ENCODE results near the gene NF1.
A peak's percentile ranks its signal among the peaks of the same experiment; 100 is the strongest.
"Not testable (repeated sequence)": the region's sequence is repeated elsewhere in the genome, so short reads cannot be mapped to it uniquely, and the experiment has no call there.

The NF1 gene

DNA sequence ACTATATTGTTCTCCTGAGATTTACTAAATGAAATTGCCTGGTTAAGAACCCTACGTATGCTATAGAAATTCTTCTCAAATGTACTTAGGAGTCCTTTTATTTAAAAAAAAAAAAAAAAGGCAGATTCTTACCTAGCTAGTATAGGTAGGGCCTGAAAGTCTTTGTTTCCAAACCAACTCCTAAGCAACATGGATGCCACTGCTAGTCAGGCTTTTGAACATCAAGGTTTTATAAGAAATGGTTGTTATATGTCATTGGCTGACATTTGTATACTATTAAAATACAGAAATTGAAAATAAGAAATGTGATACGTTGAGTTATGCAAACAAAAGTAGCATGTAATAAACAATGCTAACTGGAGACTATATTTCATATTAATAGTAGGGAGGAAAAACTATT is 225.5 kb downstream of the NF1 start:
- H3K27ac ChIP-seq (ENCODE audit: low read length) = peak overlapping the region; percentile 77
- peaks cover 0 to 8% of the 10 kb centered on the region in 2 donors for H3K36me3 ChIP-seq (ENCODE audit: control insufficient read depth in 1 of 2, insufficient read depth in 2 of 2, low read length in 2 of 2)
- H3K9me3 ChIP-seq (ENCODE audit: control insufficient read depth in 1 of 2, low read length in 2 of 2) = no peaks in the 10 kb centered on the region
- H3K27me3 ChIP-seq (ENCODE audit: low read depth, low read length) = no peaks in the 10 kb centered on the region
- no peaks in the 10 kb centered on the region for H3K4me1 ChIP-seq (ENCODE audit: control insufficient read depth in 1 of 2, insufficient read depth in 2 of 2, low read length in 2 of 2)
- H3K4me3 ChIP-seq (ENCODE audit: low read depth in 1 of 2, low read length in 2 of 2) = peak overlapping the region in 1 of 2 donors; percentile 38

- peak overlapping the region; percentile 12 to 38 for H3K4me3 ChIP-seq (ENCODE audit: low read depth in 1 of 2, low read length in 2 of 2)
- peak overlapping the region; percentile 77 for H3K27ac ChIP-seq (ENCODE audit: low read length)
Observed at GRCh38 chr17:31320791-31321190, 226.0 kb downstream of the NF1 start.

GRCh38 chr17:31321481-31321880 is 226.7 kb downstream of the NF1 start, which contains the start of gene EVI2A:
Gene EVI2A (minus strand): TSS chr17:31321622. CDS start chr17:31319013, 2,609 bp downstream.
- Histone ChIP-seq H3K4me1 (ENCODE audit: control insufficient read depth in 1 of 2, insufficient read depth in 2 of 2, low read length in 2 of 2) (no peaks in the 10 kb centered on the region), H3K4me3 (ENCODE audit: low read depth in 1 of 2, low read length in 2 of 2) (peak within 1 kb of the TSS; percentile 12 to 38), H3K36me3 (ENCODE audit: control insufficient read depth in 1 of 2, insufficient read depth in 2 of 2, low read length in 2 of 2) (peaks cover 6 to 16% of the 10 kb centered on the region in 2 donors), H3K27me3 (ENCODE audit: low read depth, low read length) (no peaks in the 10 kb centered on the region), H3K27ac (ENCODE audit: low read length) (peak within 1 kb of the TSS; percentile 77), H3K9me3 (ENCODE audit: control insufficient read depth in 1 of 2, low read length in 2 of 2) (no peaks in the 10 kb centered on the region)

More at GRCh38 chr17:31320791-31321190, 226.0 kb downstream of the NF1 start:
- no peaks in the 10 kb centered on the region for H3K4me1 ChIP-seq (ENCODE audit: control insufficient read depth in 1 of 2, insufficient read depth in 2 of 2, low read length in 2 of 2)
- H3K9me3 ChIP-seq (ENCODE audit: control insufficient read depth in 1 of 2, low read length in 2 of 2) = no peaks in the 10 kb centered on the region
- H3K27me3 ChIP-seq (ENCODE audit: low read depth, low read length) = no peaks in the 10 kb centered on the region
- H3K36me3 ChIP-seq (ENCODE audit: control insufficient read depth in 1 of 2, insufficient read depth in 2 of 2, low read length in 2 of 2) = peaks cover 2 to 9% of the 10 kb centered on the region in 2 donors

GRCh38 chr17:31321966-31322365 is 227.2 kb downstream of the NF1 start:
- peaks cover 6 to 19% of the 10 kb centered on the region in 2 donors for H3K36me3 ChIP-seq (ENCODE audit: control insufficient read depth in 1 of 2, insufficient read depth in 2 of 2, low read length in 2 of 2)
- H3K27me3 ChIP-seq (ENCODE audit: low read depth, low read length) = no peaks in the 10 kb centered on the region
- no peaks in the 10 kb centered on the region for H3K9me3 ChIP-seq (ENCODE audit: control insufficient read depth in 1 of 2, low read length in 2 of 2)
- H3K4me3 ChIP-seq (ENCODE audit: low read depth in 1 of 2, low read length in 2 of 2) = no peak overlapping the region
- H3K4me1 ChIP-seq (ENCODE audit: control insufficient read depth in 1 of 2, insufficient read depth in 2 of 2, low read length in 2 of 2) = no peaks in the 10 kb centered on the region
- H3K27ac ChIP-seq (ENCODE audit: low read length) = no peak overlapping the region

DNA sequence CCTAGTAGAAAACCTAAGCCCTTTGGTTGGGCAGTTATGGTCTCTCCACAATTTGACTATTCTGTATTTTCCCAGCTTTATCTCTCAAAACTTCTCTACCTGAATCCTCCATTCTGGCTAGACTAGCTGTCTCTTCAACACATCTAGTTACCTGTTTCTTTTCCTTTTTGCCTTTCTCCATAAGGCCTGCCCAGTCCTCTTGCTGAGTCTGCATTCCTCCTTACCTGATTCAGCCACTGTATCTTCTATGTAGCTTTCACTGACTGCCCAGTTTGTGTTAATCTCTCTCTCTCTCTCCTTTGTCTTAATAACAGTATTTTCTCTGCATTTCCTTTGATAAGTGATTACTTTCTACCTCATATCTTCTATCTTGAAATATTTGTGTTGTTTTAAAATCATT is 228.8 kb downstream of the NF1 start:
- no peaks in the 10 kb centered on the region for H3K4me1 ChIP-seq (ENCODE audit: control insufficient read depth in 1 of 2, insufficient read depth in 2 of 2, low read length in 2 of 2)
- no peak overlapping the region for H3K4me3 ChIP-seq (ENCODE audit: low read depth in 1 of 2, low read length in 2 of 2)
- H3K9me3 ChIP-seq (ENCODE audit: control insufficient read depth in 1 of 2, low read length in 2 of 2) = no peaks in the 10 kb centered on the region
- no peaks in the 10 kb centered on the region for H3K27me3 ChIP-seq (ENCODE audit: low read depth, low read length)
- H3K27ac ChIP-seq (ENCODE audit: low read length) = no peak overlapping the region
- H3K36me3 ChIP-seq (ENCODE audit: control insufficient read depth in 1 of 2, insufficient read depth in 2 of 2, low read length in 2 of 2) = peaks cover 6 to 32% of the 10 kb centered on the region in 2 donors

- Histone ChIP-seq H3K27me3 (ENCODE audit: low read depth, low read length) (no peaks in the 10 kb centered on the region), H3K36me3 (ENCODE audit: control insufficient read depth in 1 of 2, insufficient read depth in 2 of 2, low read length in 2 of 2) (peaks cover 6 to 32% of the 10 kb centered on the region in 2 donors), H3K4me1 (ENCODE audit: control insufficient read depth in 1 of 2, insufficient read depth in 2 of 2, low read length in 2 of 2) (no peaks in the 10 kb centered on the region), H3K27ac (ENCODE audit: low read length) (no peak overlapping the region), H3K4me3 (ENCODE audit: low read depth in 1 of 2, low read length in 2 of 2) (no peak overlapping the region), H3K9me3 (ENCODE audit: control insufficient read depth in 1 of 2, low read length in 2 of 2) (no peaks in the 10 kb centered on the region)
Observed at GRCh38 chr17:31327534-31328159, 232.9 kb downstream of the NF1 start.

- H3K9me3 ChIP-seq (ENCODE audit: control insufficient read depth in 1 of 2, low read length in 2 of 2) = no peaks in the 10 kb centered on the region
- no peak overlapping the region for H3K4me3 ChIP-seq (ENCODE audit: low read depth in 1 of 2, low read length in 2 of 2)
- no peaks in the 10 kb centered on the region for H3K4me1 ChIP-seq (ENCODE audit: control insufficient read depth in 1 of 2, insufficient read depth in 2 of 2, low read length in 2 of 2)
- peaks cover 6 to 32% of the 10 kb centered on the region in 2 donors for H3K36me3 ChIP-seq (ENCODE audit: control insufficient read depth in 1 of 2, insufficient read depth in 2 of 2, low read length in 2 of 2)
- H3K27ac ChIP-seq (ENCODE audit: low read length) = no peak overlapping the region
- H3K27me3 ChIP-seq (ENCODE audit: low read depth, low read length) = no peaks in the 10 kb centered on the region
Observed at GRCh38 chr17:31328160-31328535, 233.4 kb downstream of the NF1 start.

DNA sequence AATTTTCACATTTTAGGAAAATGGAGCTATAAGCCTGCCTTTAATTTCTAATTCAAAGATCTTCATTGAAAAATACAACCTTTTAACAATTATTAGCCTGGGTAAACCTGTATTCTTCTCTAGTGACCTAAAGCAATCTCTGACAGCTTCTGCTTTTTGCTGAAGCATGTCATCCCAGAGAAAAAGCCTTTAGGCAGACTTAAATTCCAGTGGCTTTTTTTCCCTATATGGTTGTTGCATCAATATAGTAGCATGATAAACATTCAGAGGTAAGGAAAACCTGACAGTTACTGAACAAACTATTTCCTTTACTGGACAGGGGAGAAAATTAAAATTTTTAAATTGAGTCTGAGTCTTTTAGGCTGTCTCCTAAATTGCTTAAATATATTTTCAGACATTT is 234.4 kb downstream of the NF1 start:
- H3K27ac ChIP-seq (ENCODE audit: low read length) = no peak overlapping the region
- H3K27me3 ChIP-seq (ENCODE audit: low read depth, low read length) = no peaks in the 10 kb centered on the region
- H3K9me3 ChIP-seq (ENCODE audit: control insufficient read depth in 1 of 2, low read length in 2 of 2) = no peaks in the 10 kb centered on the region
- peaks cover 6 to 32% of the 10 kb centered on the region in 2 donors for H3K36me3 ChIP-seq (ENCODE audit: control insufficient read depth in 1 of 2, insufficient read depth in 2 of 2, low read length in 2 of 2)
- H3K4me1 ChIP-seq (ENCODE audit: control insufficient read depth in 1 of 2, insufficient read depth in 2 of 2, low read length in 2 of 2) = no peaks in the 10 kb centered on the region
- H3K4me3 ChIP-seq (ENCODE audit: low read depth in 1 of 2, low read length in 2 of 2) = no peak overlapping the region

DNA sequence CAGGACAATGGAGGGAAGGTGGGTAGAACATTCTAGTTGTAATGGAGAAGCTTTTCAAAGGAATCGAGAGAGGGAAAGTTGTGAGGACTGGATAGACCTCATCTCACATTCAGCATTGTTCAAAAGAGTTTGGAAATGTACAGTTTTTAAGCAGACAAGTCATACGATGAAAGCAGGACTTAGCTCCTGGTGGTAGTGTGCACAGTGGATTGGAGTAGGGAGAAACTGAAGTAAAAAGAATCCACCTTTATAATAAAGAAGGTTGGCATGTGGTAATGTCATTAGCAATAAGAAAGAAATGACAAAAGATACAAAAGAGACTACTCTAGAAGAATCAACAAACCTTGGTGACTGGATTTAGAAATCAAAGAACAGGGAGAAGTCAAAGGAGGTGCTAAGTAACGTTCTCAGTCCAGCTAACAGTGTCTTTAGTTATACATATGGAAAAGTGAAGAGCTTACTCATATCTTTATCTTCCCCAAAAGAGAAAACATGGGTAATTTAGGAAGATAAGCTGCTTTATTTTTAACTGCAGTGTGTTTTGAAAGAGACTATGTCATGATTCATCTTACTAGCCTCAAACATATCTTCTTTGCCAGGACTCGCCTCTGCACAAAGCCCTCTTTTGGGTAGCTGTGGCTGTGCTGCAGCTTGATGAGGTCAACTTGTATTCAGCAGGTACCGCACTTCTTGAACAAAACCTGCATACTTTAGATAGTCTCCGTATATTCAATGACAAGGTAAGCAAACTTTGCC is 245.3 kb downstream of the NF1 start:
- H3K4me3 ChIP-seq (ENCODE audit: low read depth in 1 of 2, low read length in 2 of 2) = no peak overlapping the region
- H3K27me3 ChIP-seq (ENCODE audit: low read depth, low read length) = no peaks in the 10 kb centered on the region
- H3K27ac ChIP-seq (ENCODE audit: low read length) = no peak overlapping the region
- peaks cover 13 to 42% of the 10 kb centered on the region in 2 donors for H3K36me3 ChIP-seq (ENCODE audit: control insufficient read depth in 1 of 2, insufficient read depth in 2 of 2, low read length in 2 of 2)
- no peaks in the 10 kb centered on the region for H3K9me3 ChIP-seq (ENCODE audit: control insufficient read depth in 1 of 2, low read length in 2 of 2)
- no peaks in the 10 kb centered on the region for H3K4me1 ChIP-seq (ENCODE audit: control insufficient read depth in 1 of 2, insufficient read depth in 2 of 2, low read length in 2 of 2)

- not testable (repeated sequence) for H3K27me3 ChIP-seq (ENCODE audit: low read depth, low read length); H3K9me3 ChIP-seq (ENCODE audit: control insufficient read depth in 1 of 2, low read length in 2 of 2); H3K4me3 ChIP-seq (ENCODE audit: low read depth in 1 of 2, low read length in 2 of 2); H3K4me1 ChIP-seq (ENCODE audit: control insufficient read depth in 1 of 2, insufficient read depth in 2 of 2, low read length in 2 of 2); H3K27ac ChIP-seq (ENCODE audit: low read length)
- H3K36me3 ChIP-seq (ENCODE audit: control insufficient read depth in 1 of 2, insufficient read depth in 2 of 2, low read length in 2 of 2) = peaks cover 10 to 40% of the 10 kb centered on the region in 2 donors
Observed at GRCh38 chr17:31345191-31345747, 250.5 kb downstream of the NF1 start.

DNA sequence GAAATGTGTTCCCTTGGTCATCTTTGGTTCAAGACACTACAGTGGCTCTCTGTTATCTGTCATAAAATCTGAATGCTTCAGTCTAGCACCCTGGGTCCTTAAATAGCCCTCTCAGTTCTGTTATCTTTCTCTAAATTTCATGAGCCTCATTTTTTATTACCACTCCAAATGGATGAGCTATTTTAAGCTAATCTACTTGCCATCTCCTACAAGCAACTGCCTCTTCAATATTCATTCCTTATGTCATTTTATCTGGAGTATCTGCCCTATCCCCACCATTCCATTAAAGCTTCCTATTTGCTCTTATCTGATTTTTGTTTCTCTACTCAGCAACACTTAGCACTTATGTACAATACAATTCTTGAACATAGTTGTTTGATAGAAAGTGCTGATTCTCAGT is 254.7 kb downstream of the NF1 start:
- Histone ChIP-seq H3K4me1 (ENCODE audit: control insufficient read depth in 1 of 2, insufficient read depth in 2 of 2, low read length in 2 of 2) (no peaks in the 10 kb centered on the region), H3K36me3 (ENCODE audit: control insufficient read depth in 1 of 2, insufficient read depth in 2 of 2, low read length in 2 of 2) (peaks cover 17 to 33% of the 10 kb centered on the region in 2 donors), H3K27me3 (ENCODE audit: low read depth, low read length) (no peaks in the 10 kb centered on the region)

More for the DNA sequence above, 254.7 kb downstream of the NF1 start:
- no peak overlapping the region for H3K4me3 ChIP-seq (ENCODE audit: low read depth in 1 of 2, low read length in 2 of 2)
- H3K27ac ChIP-seq (ENCODE audit: low read length) = no peak overlapping the region
- no peaks in the 10 kb centered on the region for H3K9me3 ChIP-seq (ENCODE audit: control insufficient read depth in 1 of 2, low read length in 2 of 2)
